SK-N-SH treated with all-trans-retinoic acid at 6 μM for 48 hours (cell line): ENCODE results near the gene SART1.
A peak's percentile ranks its signal among the peaks of the same experiment; 100 is the strongest.

Source experiments
- ATAC-seq: fragments of 200-7000 bp; cut with Tn5 transposase; 3 replicates; pipeline ENCODE4 v1.9.1; 2020; ENCODE audit warnings: mild to moderate bottlenecking, moderate library complexity
- ARNTL ChIP-seq: fragments of 450-650 bp; formaldehyde crosslinking; IDR thresholded peaks from 2 replicates; pipeline ENCODE4 v1.5.0; 2020; ENCODE audit warnings: low read depth, mild to moderate bottlenecking, moderate library complexity, borderline replicate concordance
- CSDC2 ChIP-seq: fragments of 250-450 bp; sonication (Bioruptor Pico); IDR thresholded peaks from 2 replicates; pipeline ENCODE4 v1.5.0; 2020; ENCODE audit warnings: mild to moderate bottlenecking, moderate library complexity
- ESRRG ChIP-seq: fragments of 250-450 bp; sonication (Bioruptor Pico); IDR thresholded peaks from 2 replicates; pipeline ENCODE4 v1.6.1; 2021; ENCODE audit warnings: mild to moderate bottlenecking
- GLIS3 ChIP-seq: fragments of 250-450 bp; sonication (Bioruptor Pico); IDR thresholded peaks from 2 replicates; pipeline ENCODE4 v1.5.0; 2020; ENCODE audit warnings: mild to moderate bottlenecking, moderate library complexity
- ISL1 ChIP-seq: fragments of 250-450 bp; sonication (Bioruptor Pico); IDR thresholded peaks from 2 replicates; pipeline ENCODE4 v2.1.2; 2022; ENCODE audit warnings: mild to moderate bottlenecking, moderate library complexity
- OSR1 ChIP-seq: fragments of 250-450 bp; sonication (Bioruptor Pico); IDR thresholded peaks from 2 replicates; pipeline ENCODE4 v1.8.0; 2022; ENCODE audit warnings: moderate library complexity, mild to moderate bottlenecking, inconsistent platforms
- RARB ChIP-seq: fragments of 250-450 bp; sonication (Bioruptor Pico); IDR thresholded peaks from 2 replicates; pipeline ENCODE4 v1.8.0; 2021; ENCODE audit warnings: mild to moderate bottlenecking, moderate library complexity
- SNAI2 ChIP-seq: fragments of 250-450 bp; sonication (Bioruptor Pico); IDR thresholded peaks from 2 replicates; pipeline ENCODE4 v1.5.0; 2020; ENCODE audit warnings: mild to moderate bottlenecking, moderate library complexity
- TCF4 ChIP-seq: fragments of 250-450 bp; sonication (Bioruptor Pico); IDR thresholded peaks from 2 replicates; pipeline ENCODE4 v1.8.0; 2021; ENCODE audit warnings: mild to moderate bottlenecking, moderate library complexity, borderline replicate concordance
- TOX ChIP-seq: fragments of 250-450 bp; sonication (Bioruptor Pico); IDR thresholded peaks from 2 replicates; pipeline ENCODE4 v1.8.0; 2021; ENCODE audit warnings: mild to moderate bottlenecking, moderate library complexity, borderline replicate concordance
- ZC3H10 ChIP-seq: fragments of 250-450 bp; sonication (Bioruptor Pico); IDR thresholded peaks from 2 replicates; pipeline ENCODE4 v1.5.1; 2021; ENCODE audit warnings: mild to moderate bottlenecking, moderate library complexity
- ZFP30 ChIP-seq: fragments of 450-650 bp; formaldehyde crosslinking; IDR thresholded peaks from 2 replicates; pipeline ENCODE4 v1.5.0; 2022; ENCODE audit warnings: mild to moderate bottlenecking, moderate library complexity
- ZNF565 ChIP-seq: fragments of 450-650 bp; formaldehyde crosslinking; conservative IDR thresholded peaks from 2 replicates; pipeline ENCODE4 v1.5.0; 2020; ENCODE audit warnings: low read depth, mild to moderate bottlenecking, moderate library complexity
- ZNF70 ChIP-seq: fragments of 450-650 bp; formaldehyde crosslinking; IDR thresholded peaks from 2 replicates; pipeline ENCODE4 v1.5.0; 2020; ENCODE audit warnings: mild to moderate bottlenecking, moderate library complexity
- ZNF8 ChIP-seq: fragments of 450-650 bp; formaldehyde crosslinking; IDR thresholded peaks from 2 replicates; pipeline ENCODE4 v1.5.0; 2020; ENCODE audit warnings: mild to moderate bottlenecking, moderate library complexity
- TF ChIP-seq, protein P1 (sequence below): fragments of 250-450 bp; sonication (Bioruptor Pico); IDR thresholded peaks from 2 replicates; pipeline ENCODE4 v1.5.1; 2020; ENCODE audit warnings: low read depth, mild to moderate bottlenecking, moderate library complexity
- TF ChIP-seq, protein P2 (sequence below): fragments of 250-450 bp; sonication (Bioruptor Pico); IDR thresholded peaks from 2 replicates; pipeline ENCODE4 v1.8.0; 2020; ENCODE audit warnings: mild to moderate bottlenecking, moderate library complexity, borderline replicate concordance
- TF ChIP-seq, protein P3 (sequence below): fragments of 250-450 bp; sonication (Bioruptor Pico); IDR thresholded peaks from 2 replicates; pipeline ENCODE4 v1.5.0; 2020; ENCODE audit warnings: mild to moderate bottlenecking, moderate library complexity
- TF ChIP-seq, protein P4 (sequence below): fragments of 250-450 bp; sonication (Bioruptor Pico); IDR thresholded peaks from 2 replicates; pipeline ENCODE4 v1.8.0; 2021; ENCODE audit warnings: low read depth, mild to moderate bottlenecking, moderate library complexity, borderline replicate concordance

SART1 gene

DNA sequence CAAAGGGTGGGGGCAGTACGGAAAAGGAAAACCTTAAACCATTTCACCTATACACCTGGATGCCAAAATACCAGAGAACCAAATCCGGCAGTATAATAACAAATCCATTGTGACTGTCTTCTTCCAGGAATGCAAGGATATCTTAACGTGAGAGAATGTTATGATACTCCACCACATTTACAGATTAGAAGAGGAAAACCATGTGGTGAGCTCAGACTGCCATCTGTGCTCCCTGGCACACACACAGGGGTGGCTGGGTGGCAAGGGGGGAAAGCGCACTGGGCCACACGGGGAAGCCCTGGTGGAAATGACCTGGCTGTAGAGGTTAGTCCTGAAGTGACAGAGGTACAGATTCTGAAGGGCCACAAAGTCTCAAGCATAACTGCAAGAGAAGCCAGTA is 30.5 kb downstream of the SART1 start (continued):
- TF ChIP-seq, protein P1, sequence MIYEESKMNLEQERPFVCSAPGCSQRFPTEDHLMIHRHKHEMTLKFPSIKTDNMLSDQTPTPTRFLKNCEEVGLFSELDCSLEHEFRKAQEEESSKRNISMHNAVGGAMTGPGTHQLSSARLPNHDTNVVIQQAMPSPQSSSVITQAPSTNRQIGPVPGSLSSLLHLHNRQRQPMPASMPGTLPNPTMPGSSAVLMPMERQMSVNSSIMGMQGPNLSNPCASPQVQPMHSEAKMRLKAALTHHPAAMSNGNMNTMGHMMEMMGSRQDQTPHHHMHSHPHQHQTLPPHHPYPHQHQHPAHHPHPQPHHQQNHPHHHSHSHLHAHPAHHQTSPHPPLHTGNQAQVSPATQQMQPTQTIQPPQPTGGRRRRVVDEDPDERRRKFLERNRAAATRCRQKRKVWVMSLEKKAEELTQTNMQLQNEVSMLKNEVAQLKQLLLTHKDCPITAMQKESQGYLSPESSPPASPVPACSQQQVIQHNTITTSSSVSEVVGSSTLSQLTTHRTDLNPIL (CRISPR knock-in tag): no peak
- TF ChIP-seq ZFP30: no peak

DNA sequence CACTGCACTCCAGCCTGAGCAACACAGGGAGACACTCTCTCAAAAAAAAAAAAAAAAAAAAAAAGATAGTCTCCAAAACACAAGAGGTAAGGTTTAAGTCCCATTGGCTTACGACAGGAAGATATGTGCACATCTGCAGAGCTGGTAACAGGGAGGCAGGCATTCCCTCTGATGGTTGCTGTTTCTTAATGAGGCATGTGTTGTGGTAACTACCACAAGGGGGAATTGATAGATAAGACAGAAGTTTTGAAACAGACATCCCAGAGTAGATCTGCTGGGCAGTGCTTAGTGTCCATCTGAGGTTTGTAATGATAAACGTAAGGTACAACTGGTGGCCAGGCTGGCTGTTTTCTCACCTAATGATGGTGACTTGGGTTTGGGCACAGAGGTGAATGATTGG is 35.8 kb downstream of the SART1 start:
- TF ChIP-seq, protein P2, sequence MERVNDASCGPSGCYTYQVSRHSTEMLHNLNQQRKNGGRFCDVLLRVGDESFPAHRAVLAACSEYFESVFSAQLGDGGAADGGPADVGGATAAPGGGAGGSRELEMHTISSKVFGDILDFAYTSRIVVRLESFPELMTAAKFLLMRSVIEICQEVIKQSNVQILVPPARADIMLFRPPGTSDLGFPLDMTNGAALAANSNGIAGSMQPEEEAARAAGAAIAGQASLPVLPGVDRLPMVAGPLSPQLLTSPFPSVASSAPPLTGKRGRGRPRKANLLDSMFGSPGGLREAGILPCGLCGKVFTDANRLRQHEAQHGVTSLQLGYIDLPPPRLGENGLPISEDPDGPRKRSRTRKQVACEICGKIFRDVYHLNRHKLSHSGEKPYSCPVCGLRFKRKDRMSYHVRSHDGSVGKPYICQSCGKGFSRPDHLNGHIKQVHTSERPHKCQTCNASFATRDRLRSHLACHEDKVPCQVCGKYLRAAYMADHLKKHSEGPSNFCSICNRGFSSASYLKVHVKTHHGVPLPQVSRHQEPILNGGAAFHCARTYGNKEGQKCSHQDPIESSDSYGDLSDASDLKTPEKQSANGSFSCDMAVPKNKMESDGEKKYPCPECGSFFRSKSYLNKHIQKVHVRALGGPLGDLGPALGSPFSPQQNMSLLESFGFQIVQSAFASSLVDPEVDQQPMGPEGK (CRISPR knock-in tag): no peak
- no peak for TF ChIP-seq ZNF70 (CRISPR knock-in tag)
- no peak for TF ChIP-seq TCF4 (CRISPR knock-in tag)
- TF ChIP-seq TOX: no peak
- TF ChIP-seq CSDC2 (CRISPR knock-in tag): no peak
- no peak for ATAC-seq

DNA sequence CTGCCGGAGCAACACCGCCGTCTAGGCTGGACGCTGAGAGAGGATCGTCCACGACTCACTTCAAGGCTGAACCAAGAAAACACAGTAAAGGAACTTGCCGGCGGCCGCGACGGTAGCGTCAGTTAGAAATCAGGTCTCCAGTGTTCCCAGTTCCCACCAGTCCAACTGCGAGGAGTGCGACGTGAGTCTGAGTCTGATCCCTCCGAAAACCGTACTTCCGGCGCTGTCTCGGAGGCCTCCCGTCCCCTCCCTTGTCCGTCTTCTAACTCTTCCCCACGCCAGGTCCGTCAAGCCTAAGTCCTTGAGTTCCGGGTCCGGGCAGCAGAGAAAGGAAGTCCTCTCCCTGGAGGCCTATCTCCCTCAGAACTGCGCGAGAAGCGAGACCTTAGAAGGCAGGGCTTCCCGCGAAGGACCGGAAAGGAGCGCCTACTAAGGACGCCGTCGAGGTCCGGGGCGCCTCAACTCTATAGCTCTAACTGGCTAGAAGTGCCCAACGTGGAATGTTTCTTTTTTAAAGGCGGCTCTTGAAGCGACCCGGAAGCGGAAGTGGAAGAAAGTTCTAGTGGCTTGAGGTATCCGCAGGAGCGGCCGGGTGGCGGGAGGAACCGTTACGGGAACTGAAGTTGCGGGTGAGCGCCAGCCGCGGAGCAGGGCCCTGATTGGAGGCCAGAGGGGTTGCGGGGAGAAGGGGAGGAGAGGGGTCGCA is 40.6 kb downstream of the SART1 start, which contains the start of the genes BANF1 and EIF1AD:
Gene BANF1 (plus strand): TSS at position 562 of the 706 bp plus-strand sequence. CDS start 748 bp downstream, outside the sequence.
Gene EIF1AD (minus strand): TSS at position 216 of the 706 bp plus-strand sequence. CDS start 1,768 bp downstream, outside the sequence.
- ATAC-seq: peak; percentile 93
- TF ChIP-seq, protein P1 (CRISPR knock-in tag): no peak
- TF ChIP-seq TOX (no peak), SNAI2 (CRISPR knock-in tag) (no peak), ARNTL (CRISPR knock-in tag) (no peak), GLIS3 (CRISPR knock-in tag) (no peak), ZC3H10 (CRISPR knock-in tag) (no peak), CSDC2 (CRISPR knock-in tag) (no peak), ESRRG (CRISPR knock-in tag) (no peak), ZNF70 (CRISPR knock-in tag) (no peak), ZNF565 (CRISPR knock-in tag) (no peak), OSR1 (CRISPR knock-in tag) (no peak), ZNF8 (CRISPR knock-in tag) (no peak), ISL1 (CRISPR knock-in tag) (no peak), ZFP30 (no peak)
- TF ChIP-seq, protein P3, sequence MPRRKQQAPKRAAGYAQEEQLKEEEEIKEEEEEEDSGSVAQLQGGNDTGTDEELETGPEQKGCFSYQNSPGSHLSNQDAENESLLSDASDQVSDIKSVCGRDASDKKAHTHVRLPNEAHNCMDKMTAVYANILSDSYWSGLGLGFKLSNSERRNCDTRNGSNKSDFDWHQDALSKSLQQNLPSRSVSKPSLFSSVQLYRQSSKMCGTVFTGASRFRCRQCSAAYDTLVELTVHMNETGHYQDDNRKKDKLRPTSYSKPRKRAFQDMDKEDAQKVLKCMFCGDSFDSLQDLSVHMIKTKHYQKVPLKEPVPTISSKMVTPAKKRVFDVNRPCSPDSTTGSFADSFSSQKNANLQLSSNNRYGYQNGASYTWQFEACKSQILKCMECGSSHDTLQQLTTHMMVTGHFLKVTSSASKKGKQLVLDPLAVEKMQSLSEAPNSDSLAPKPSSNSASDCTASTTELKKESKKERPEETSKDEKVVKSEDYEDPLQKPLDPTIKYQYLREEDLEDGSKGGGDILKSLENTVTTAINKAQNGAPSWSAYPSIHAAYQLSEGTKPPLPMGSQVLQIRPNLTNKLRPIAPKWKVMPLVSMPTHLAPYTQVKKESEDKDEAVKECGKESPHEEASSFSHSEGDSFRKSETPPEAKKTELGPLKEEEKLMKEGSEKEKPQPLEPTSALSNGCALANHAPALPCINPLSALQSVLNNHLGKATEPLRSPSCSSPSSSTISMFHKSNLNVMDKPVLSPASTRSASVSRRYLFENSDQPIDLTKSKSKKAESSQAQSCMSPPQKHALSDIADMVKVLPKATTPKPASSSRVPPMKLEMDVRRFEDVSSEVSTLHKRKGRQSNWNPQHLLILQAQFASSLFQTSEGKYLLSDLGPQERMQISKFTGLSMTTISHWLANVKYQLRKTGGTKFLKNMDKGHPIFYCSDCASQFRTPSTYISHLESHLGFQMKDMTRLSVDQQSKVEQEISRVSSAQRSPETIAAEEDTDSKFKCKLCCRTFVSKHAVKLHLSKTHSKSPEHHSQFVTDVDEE (CRISPR knock-in tag): no peak
- TF ChIP-seq, protein P2 (CRISPR knock-in tag): no peak
- TF ChIP-seq, all 23 proteins: peak for 0

DNA sequence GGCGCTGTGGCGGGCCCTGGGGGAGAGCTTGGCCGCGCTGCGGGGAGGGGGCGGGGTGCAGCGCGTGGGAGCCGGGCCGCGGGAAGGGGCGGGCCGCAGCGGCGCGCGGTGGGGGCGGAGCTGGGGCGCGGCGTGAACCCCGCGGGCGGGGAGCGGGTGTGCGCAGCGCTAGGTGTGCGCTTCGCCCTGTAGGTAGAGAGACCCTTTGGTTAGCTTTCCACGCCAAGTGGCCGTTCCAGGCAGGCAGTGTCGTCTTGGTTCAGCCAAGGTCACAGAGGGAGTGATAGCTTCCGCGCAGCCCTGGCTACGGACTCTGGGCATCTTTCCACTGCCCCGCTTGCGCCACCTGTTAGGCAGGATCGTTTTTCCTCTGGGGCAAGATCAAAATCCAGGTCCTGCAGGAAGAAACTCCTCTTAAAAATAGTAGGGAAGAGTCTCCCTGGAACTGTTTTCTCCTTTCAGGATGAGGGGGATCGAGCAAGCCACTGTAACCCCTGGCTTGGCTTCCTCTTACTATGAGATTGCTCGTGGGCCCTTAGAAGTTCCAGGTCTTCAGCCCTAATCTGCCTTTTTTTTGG is 41.2 kb downstream of the SART1 start:
- peak; percentile 69 for ATAC-seq
- TF ChIP-seq ISL1 (CRISPR knock-in tag) (no peak), RARB (CRISPR knock-in tag) (no peak), OSR1 (CRISPR knock-in tag) (no peak), ZNF70 (CRISPR knock-in tag) (no peak), ZNF565 (CRISPR knock-in tag) (no peak)
- TF ChIP-seq, protein P4, sequence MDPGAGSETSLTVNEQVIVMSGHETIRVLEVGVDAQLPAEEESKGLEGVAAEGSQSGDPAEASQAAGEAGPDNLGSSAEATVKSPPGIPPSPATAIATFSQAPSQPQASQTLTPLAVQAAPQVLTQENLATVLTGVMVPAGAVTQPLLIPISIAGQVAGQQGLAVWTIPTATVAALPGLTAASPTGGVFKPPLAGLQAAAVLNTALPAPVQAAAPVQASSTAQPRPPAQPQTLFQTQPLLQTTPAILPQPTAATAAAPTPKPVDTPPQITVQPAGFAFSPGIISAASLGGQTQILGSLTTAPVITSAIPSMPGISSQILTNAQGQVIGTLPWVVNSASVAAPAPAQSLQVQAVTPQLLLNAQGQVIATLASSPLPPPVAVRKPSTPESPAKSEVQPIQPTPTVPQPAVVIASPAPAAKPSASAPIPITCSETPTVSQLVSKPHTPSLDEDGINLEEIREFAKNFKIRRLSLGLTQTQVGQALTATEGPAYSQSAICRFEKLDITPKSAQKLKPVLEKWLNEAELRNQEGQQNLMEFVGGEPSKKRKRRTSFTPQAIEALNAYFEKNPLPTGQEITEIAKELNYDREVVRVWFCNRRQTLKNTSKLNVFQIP (CRISPR knock-in tag): no peak
- TF ChIP-seq, protein P2 (CRISPR knock-in tag): no peak
